ENCODE data around the gene CCDC3. TPM values are rescaled to one million over a fixed set of nuclear protein-coding genes. Genes with fewer than 3 reads are reported as not detected.
A peak's percentile ranks its signal among the peaks of the same experiment; 100 is the strongest.

Gene CCDC3
- polyA plus RNA-seq, 1 of the 3 experiments (the other 2 are of a cell fraction) = 0.02 TPM

DNA sequence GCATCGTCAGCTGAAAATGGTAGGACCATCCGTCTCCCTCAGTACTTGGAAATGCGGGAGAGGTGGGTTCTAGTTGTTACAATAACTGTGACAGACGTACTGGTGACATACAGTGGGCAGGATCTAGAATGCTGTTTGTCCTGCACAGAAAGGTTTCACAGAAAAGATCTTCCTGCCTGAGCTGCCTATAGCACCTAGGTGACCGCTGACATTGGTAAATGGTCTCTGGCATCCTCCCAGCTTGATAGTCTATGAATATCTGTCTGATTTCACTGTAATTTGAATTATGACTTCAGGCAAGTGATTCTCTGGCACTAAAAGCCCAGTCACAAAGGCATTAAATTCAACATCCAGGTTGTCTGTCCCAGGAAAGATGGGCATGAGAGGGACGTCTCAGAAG is 38.2 kb upstream of the CCDC3 start:
- Histone ChIP-seq H3K9me2 (no peaks in the 10 kb centered on the region), H2AFZ (ENCODE audit: low read depth) (no peak overlapping the region), H3K27me3 (ENCODE audit: insufficient read depth) (no peaks in the 10 kb centered on the region; the same call in 1 of the 2 replicates), H3K4me2 (no peak overlapping the region), H3F3A (replicated peaks; ENCODE audit: insufficient read depth) (no peaks in the 10 kb centered on the region), H3K9me3 (no peaks in the 10 kb centered on the region), H3K9ac (no peak overlapping the region), H3K36me3 (replicated peaks in 1 of 2; ENCODE audit: control insufficient read depth in 1 of 2, insufficient read depth in 2 of 2, low read length in 1 of 2) (no peaks in the 10 kb centered on the region), H3K79me2 (ENCODE audit: insufficient read depth) (no peaks in the 10 kb centered on the region), H3K27ac (ENCODE audit: low read depth in 2 of 2, low read length in 1 of 2) (peak overlapping the region in 1 of 2 experiments; percentile 61; a peak in 1 of 4 replicates), H4K20me1 (ENCODE audit: insufficient read depth) (no peaks in the 10 kb centered on the region), H3K4me3 (ENCODE audit: low read depth in 2 of 2, low read length in 1 of 2) (no peak overlapping the region), H3K4me1 (ENCODE audit: control insufficient read depth in 1 of 2, insufficient read depth in 2 of 2, low read depth in 1 of 2, low read length in 1 of 2) (peaks cover 0 to 11% of the 10 kb centered on the region in 2 experiments; a peak in 1 of 4 replicates)
- TF ChIP-seq FOXJ3 (CRISPR knock-in tag; IDR thresholded peaks at IDR 0.05) (peak; percentile 62), ZBTB33 (IDR thresholded peaks at IDR 0.05; ENCODE audit: borderline replicate concordance, low read depth) (no peak), GATA2 (CRISPR knock-in tag; IDR thresholded peaks at IDR 0.05) (peak; percentile 60)
- TF ChIP-seq, protein P1, sequence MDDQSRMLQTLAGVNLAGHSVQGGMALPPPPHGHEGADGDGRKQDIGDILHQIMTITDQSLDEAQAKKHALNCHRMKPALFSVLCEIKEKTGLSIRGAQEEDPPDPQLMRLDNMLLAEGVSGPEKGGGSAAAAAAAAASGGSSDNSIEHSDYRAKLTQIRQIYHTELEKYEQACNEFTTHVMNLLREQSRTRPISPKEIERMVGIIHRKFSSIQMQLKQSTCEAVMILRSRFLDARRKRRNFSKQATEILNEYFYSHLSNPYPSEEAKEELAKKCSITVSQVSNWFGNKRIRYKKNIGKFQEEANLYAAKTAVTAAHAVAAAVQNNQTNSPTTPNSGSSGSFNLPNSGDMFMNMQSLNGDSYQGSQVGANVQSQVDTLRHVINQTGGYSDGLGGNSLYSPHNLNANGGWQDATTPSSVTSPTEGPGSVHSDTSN (IDR thresholded peaks at IDR 0.05) = no peak
- POLR2A ChIA-PET = interaction anchor here (0.7 kb wide), 1 partner anchor 192 kb away, joined by 3 read pairs; no protein-coding TSS in a partner anchor
- CTCF ChIA-PET = interaction anchor here (1.4 kb wide), 1 partner anchor 17 kb away, joined by 5 read pairs; no protein-coding TSS in a partner anchor
- peak; percentile 54 for DNase-seq
- 21% methylated on average over 6 of the region's 6 CpGs for WGBS (ENCODE audit: low lambda C conversion rate)

DNA sequence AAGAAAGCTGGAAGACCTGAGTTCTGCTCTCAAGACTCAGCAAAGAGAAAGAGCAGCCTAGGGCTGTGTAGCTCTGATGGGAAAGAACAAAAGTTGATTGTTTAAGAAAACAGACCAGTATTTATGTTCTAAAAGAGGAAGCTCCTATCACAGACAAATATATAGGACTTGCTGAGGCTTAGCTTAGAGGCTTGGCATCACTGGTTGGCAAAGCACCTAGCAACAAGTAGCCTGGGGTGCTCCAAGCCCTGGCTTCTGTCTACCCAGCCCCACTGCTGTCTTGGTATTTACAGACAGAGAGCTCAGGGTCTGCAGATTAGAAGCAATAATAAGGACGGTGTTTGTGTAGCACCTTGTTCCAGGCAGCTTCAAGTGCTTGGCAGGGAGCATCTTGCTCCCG is 36.9 kb upstream of the CCDC3 start:
- Histone ChIP-seq H3F3A (replicated peaks; ENCODE audit: insufficient read depth) (no peaks in the 10 kb centered on the region), H3K4me2 (no peak overlapping the region), H3K9ac (no peak overlapping the region), H3K79me2 (ENCODE audit: insufficient read depth) (no peaks in the 10 kb centered on the region), H3K4me1 (ENCODE audit: control insufficient read depth in 1 of 2, insufficient read depth in 2 of 2, low read depth in 1 of 2, low read length in 1 of 2) (peaks cover 0 to 11% of the 10 kb centered on the region in 2 experiments; a peak in 1 of 4 replicates), H3K36me3 (replicated peaks in 1 of 2; ENCODE audit: control insufficient read depth in 1 of 2, insufficient read depth in 2 of 2, low read length in 1 of 2) (no peaks in the 10 kb centered on the region), H4K20me1 (ENCODE audit: insufficient read depth) (no peaks in the 10 kb centered on the region), H3K9me3 (no peaks in the 10 kb centered on the region), H3K9me2 (no peaks in the 10 kb centered on the region), H3K4me3 (ENCODE audit: low read depth in 2 of 2, low read length in 1 of 2) (no peak overlapping the region), H3K27ac (ENCODE audit: low read depth in 2 of 2, low read length in 1 of 2) (no peak overlapping the region), H2AFZ (ENCODE audit: low read depth) (no peak overlapping the region), H3K27me3 (ENCODE audit: insufficient read depth) (no peaks in the 10 kb centered on the region; the same call in 1 of the 2 replicates)
- ChIA-PET POLR2A (no interaction called here), CTCF (interaction anchor here (1.2 to 1.5 kb wide), 4 partner anchors 19 to 136 kb away, joined by 3 to 5 read pairs (median 4); no protein-coding TSS in a partner anchor)
- no peak for DNase-seq
- 63% methylated on average over 1 of the region's 2 CpGs for WGBS (ENCODE audit: low lambda C conversion rate)
- TF ChIP-seq GATA2 (CRISPR knock-in tag; IDR thresholded peaks at IDR 0.05) (no peak), GABPA (IDR thresholded peaks at IDR 0.05; ENCODE audit: low read depth) (no peak), YY1 (IDR thresholded peaks at IDR 0.05; ENCODE audit: low read depth) (no peak), RXRA (IDR thresholded peaks at IDR 0.05; ENCODE audit: borderline replicate concordance, low read depth) (no peak), SMC3 (IDR thresholded peaks at IDR 0.05; ENCODE audit: low read depth, low read length) (no peak), REST (IDR thresholded peaks at IDR 0.05; ENCODE audit: low read depth, low read length) (no peak), NFIC (IDR thresholded peaks at IDR 0.05; ENCODE audit: borderline replicate concordance) (no peak), TAF1 (IDR thresholded peaks at IDR 0.05; ENCODE audit: borderline replicate concordance, low read depth, low read length) (no peak), FOSL2 (IDR thresholded peaks at IDR 0.05; ENCODE audit: borderline replicate concordance, low read depth) (no peak), TEAD4 (IDR thresholded peaks at IDR 0.05; ENCODE audit: borderline replicate concordance, insufficient read depth) (no peak), EZH2phosphoT487 (IDR thresholded peaks at IDR 0.05; ENCODE audit: borderline replicate concordance, low read depth) (no peak), JUND (IDR thresholded peaks at IDR 0.05) (no peak)
- TF ChIP-seq, protein P2, sequence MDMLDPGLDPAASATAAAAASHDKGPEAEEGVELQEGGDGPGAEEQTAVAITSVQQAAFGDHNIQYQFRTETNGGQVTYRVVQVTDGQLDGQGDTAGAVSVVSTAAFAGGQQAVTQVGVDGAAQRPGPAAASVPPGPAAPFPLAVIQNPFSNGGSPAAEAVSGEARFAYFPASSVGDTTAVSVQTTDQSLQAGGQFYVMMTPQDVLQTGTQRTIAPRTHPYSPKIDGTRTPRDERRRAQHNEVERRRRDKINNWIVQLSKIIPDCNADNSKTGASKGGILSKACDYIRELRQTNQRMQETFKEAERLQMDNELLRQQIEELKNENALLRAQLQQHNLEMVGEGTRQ (IDR thresholded peaks at IDR 0.05; ENCODE audit: borderline replicate concordance, low read depth, low read length) = no peak
- TF ChIP-seq, protein P1 (IDR thresholded peaks at IDR 0.05) = no peak

Data from SK-N-SH (cell line).